RWPE1 (cell line): ENCODE measurements around the gene CASD1.

Experiments
- CTCF ChIA-PET: fragments of 350-600 bp; sonication (Branson Sonifier 250); formaldehyde crosslinking; extraction: SDS; loops from one replicate; lab custom pipeline; 2021; lab: Yijun Ruan, JAX
- POLR2A ChIA-PET: fragments of 400-600 bp; formaldehyde crosslinking; extraction: SDS; loops from one replicate; lab custom pipeline; 2020; ENCODE audit warnings: antibody characterized with exemption; ENCODE audit not compliant: low non-redundant PET; lab: Yijun Ruan, JAX
- DNase-seq: peaks from one replicate; pipeline ENCODE4 v3.0.0; 2012; ENCODE audit warnings: low spot score
- H3K27ac ChIP-seq: fragments of 450-650 bp; 2 replicates; pipeline ENCODE4 v1.5.1; 2017
- TF ChIP-seq, protein P1 (sequence below): fragments of 450-650 bp; conservative IDR thresholded peaks from 2 replicates; pipeline ENCODE4 v1.5.1; 2017; ENCODE audit warnings: low read depth, mild to moderate bottlenecking

Gene CASD1

DNA sequence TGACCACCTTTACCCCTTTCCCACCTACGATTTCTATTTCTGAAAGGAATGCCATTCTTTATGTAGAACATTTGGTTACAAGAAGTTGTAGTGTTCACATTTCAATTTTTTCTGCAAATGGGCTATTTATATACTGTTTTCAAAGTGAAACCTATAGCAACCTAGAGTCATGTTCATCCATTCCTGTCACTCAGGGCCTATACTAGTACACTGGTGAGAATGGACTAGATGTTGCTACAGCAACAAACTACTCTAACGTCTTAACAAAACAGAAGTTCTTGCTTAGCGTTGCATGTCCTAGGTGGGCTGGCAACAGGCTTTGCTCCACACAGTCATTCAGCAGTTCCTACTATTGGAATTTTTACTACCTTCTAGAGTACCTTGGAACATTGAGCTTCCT, 16.3 kb downstream of the CASD1 start:
- H3K27ac ChIP-seq, result no peak overlapping the region
- TF ChIP-seq, protein P1, sequence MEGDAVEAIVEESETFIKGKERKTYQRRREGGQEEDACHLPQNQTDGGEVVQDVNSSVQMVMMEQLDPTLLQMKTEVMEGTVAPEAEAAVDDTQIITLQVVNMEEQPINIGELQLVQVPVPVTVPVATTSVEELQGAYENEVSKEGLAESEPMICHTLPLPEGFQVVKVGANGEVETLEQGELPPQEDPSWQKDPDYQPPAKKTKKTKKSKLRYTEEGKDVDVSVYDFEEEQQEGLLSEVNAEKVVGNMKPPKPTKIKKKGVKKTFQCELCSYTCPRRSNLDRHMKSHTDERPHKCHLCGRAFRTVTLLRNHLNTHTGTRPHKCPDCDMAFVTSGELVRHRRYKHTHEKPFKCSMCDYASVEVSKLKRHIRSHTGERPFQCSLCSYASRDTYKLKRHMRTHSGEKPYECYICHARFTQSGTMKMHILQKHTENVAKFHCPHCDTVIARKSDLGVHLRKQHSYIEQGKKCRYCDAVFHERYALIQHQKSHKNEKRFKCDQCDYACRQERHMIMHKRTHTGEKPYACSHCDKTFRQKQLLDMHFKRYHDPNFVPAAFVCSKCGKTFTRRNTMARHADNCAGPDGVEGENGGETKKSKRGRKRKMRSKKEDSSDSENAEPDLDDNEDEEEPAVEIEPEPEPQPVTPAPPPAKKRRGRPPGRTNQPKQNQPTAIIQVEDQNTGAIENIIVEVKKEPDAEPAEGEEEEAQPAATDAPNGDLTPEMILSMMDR, result no peak
- POLR2A ChIA-PET, result no interaction called here
- DNase-seq, result no peak
- CTCF ChIA-PET, result no interaction called here

DNA sequence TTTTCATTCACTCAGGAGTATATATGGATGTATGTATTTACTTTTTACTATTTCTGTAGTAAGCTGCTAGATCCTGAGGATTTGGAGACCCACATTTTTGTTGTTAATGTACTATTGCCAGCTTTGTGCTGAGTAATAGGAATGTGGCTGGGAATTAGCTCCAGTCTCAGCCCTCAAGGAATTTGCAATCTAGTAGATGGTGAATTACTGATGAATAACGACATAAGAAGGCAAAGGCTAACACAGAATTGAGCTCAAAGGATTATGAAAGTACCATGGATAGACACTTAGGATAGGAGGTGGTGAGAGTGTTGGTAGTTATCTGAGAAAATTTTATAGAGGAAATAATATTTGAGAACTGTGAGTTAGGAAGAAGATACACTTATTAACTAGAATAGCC, 19.9 kb downstream of the CASD1 start:
- no peak for DNase-seq
- TF ChIP-seq, protein P1, result no peak
- H3K27ac ChIP-seq, result no peak overlapping the region
- ChIA-PET CTCF (interaction anchor here (0.7 kb wide), 1 partner anchor 16 kb away, joined by 3 read pairs; no protein-coding TSS in a partner anchor), POLR2A (no interaction called here)

DNA sequence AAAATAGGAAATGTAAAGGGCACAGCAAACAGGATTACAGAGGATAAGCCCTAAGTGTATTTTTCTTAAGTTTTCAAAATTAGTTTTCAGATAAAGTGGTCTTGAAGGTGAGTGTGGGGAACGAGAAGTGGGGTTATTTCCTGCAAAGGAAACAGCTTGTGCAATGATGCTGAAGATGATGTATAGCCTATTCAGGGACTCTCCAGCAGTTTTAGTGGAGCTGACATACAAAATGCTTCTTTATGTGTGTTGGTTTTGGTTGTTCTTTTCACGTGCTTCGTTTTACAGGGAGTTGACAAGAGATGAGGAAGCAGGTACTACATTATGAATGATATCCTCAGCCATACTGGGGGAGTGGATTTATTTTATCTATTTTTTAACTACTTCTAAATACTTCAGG, 20.5 kb downstream of the CASD1 start:
- POLR2A ChIA-PET, result no interaction called here
- CTCF ChIA-PET, result no interaction called here
- no peak for DNase-seq

DNA sequence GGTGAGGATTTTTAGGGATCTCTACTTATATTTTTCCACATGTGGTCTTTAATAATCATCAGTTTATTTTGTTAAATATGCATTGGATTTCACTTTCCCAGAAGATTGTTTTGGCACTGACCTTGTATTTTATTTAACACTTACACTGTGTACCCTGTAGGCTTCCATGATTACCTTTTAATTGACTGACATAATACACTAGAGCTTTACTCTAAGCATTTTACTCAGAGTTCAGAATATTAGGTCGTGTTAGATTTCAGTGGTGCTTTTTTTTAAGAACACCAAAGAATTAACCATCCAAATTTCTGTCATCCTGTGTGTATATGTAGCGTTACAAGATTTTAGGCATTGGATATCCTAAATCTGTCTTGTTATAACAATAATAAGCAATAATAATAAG, 23.1 kb downstream of the CASD1 start:
- ChIA-PET POLR2A (no interaction called here), CTCF (no interaction called here)
- H3K27ac ChIP-seq, result no peak overlapping the region
- DNase-seq, result no peak
- TF ChIP-seq, protein P1, result no peak

More for the DNA sequence above, 20.5 kb downstream of the CASD1 start:
- no peak overlapping the region for H3K27ac ChIP-seq
- TF ChIP-seq, protein P1, result no peak

GRCh38 chr7:94540428-94540827, 30.8 kb downstream of the CASD1 start:
- no peak for DNase-seq
- H3K27ac ChIP-seq, result no peak overlapping the region
- TF ChIP-seq, protein P1, result no peak
- ChIA-PET CTCF (no interaction called here), POLR2A (no interaction called here)

GRCh38 chr7:94547126-94547525, 37.5 kb downstream of the CASD1 start:
- DNase-seq, result no peak
- TF ChIP-seq, protein P1, result no peak
- ChIA-PET POLR2A (no interaction called here), CTCF (interaction anchor here (0.6 kb wide), 1 partner anchor 98 kb away, joined by 5 read pairs; no protein-coding TSS in a partner anchor)
- H3K27ac ChIP-seq, result no peak overlapping the region
